ENCODE results near the gene CD70. TPM values are rescaled to one million over a fixed set of nuclear protein-coding genes. Genes with fewer than 3 reads are reported as not detected.
"Not testable (repeated sequence)": the region's sequence is repeated elsewhere in the genome, so short reads cannot be mapped to it uniquely, and the experiment has no call there.

Gene CD70
- total RNA-seq, 6 experiments from 2014 or later: not detected

- H3K4me1 ChIP-seq: no peaks in the 10 kb centered on the region
- H3K27ac ChIP-seq: no peak overlapping the region
- peaks cover 0 to 19% of the 10 kb centered on the region in 2 donors for H3K27me3 ChIP-seq
- no peaks in the 10 kb centered on the region for H3K36me3 ChIP-seq
- no peak overlapping the region for H3K4me3 ChIP-seq
- ATAC-seq (no peak), DNase-seq (no peak)
- no peaks in the 10 kb centered on the region for H3K9me3 ChIP-seq
- no peak for TF ChIP-seq POLR2A (IDR thresholded peaks at IDR 0.05)
- TF ChIP-seq, protein P1, sequence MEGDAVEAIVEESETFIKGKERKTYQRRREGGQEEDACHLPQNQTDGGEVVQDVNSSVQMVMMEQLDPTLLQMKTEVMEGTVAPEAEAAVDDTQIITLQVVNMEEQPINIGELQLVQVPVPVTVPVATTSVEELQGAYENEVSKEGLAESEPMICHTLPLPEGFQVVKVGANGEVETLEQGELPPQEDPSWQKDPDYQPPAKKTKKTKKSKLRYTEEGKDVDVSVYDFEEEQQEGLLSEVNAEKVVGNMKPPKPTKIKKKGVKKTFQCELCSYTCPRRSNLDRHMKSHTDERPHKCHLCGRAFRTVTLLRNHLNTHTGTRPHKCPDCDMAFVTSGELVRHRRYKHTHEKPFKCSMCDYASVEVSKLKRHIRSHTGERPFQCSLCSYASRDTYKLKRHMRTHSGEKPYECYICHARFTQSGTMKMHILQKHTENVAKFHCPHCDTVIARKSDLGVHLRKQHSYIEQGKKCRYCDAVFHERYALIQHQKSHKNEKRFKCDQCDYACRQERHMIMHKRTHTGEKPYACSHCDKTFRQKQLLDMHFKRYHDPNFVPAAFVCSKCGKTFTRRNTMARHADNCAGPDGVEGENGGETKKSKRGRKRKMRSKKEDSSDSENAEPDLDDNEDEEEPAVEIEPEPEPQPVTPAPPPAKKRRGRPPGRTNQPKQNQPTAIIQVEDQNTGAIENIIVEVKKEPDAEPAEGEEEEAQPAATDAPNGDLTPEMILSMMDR (IDR thresholded peaks at IDR 0.05): no peak
- 52% methylated on average over 11 of the region's 14 CpGs for WGBS (ENCODE audit: insufficient coverage, low coverage, low lambda C conversion rate, missing lambda C conversion rate)
- intact Hi-C loops (cut with DNase I): no loop called here
Observed at GRCh38 chr19:6586056-6586455, 4.9 kb downstream of the CD70 start.

DNA sequence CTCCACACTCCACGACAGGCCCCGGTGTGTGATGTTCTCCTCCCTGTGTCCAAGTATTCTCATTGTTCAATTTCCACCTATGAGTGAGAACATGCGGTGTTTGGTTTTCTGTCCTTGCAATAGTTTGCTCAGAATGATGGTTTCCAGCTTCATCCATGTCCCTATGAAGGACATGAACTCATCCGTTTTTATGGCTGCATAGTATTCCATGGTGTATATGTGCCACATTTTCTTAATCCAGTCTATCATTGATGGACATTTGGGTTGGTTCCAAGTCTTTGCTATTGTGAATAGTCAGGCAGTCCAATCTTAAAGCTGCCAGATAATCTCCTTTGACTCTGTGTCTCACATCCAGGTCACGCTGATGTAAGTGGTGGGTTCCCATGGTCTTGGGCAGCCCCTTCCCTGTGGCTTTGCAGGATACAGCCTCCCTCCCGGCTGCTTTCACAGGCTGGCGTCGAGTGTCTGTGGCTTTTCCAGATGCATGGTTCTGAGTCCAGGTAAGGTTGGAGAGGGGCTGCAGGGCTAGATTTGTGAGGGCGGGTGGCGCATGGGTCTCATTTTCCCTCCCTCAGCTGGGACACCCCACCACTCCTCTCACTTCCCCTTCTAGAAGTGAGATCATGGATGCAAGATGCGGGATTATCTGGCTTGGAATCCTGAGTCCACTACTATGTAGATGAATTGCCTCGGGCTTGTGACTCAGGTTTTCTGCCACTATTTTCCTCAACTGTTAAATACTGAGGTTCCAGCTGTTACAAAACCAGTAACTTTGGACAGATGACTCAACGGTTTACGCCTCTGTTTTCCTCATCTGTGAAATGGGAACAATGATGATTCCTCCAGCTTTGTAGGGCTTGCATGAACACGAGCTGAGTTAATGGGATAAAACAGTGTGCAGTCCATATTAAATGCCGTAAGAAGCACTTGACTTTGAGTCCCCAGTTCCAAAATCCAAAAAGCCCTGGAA is 8.2 kb downstream of the CD70 start:
- H3K27ac ChIP-seq; ATAC-seq; H3K4me1 ChIP-seq; H3K9me3 ChIP-seq; H3K4me3 ChIP-seq; intact Hi-C loops (cut with DNase I); DNase-seq; H3K36me3 ChIP-seq: not testable (repeated sequence)
- H3K27me3 ChIP-seq: peaks cover 0 to 12% of the 10 kb centered on the region in 2 donors
- WGBS (ENCODE audit: insufficient coverage, low coverage, low lambda C conversion rate, missing lambda C conversion rate): 76% methylated on average over 7 of the region's 16 CpGs

- no peaks in the 10 kb centered on the region for H3K4me1 ChIP-seq
- TF ChIP-seq, protein P1 (IDR thresholded peaks at IDR 0.05): no peak
- no peak for TF ChIP-seq POLR2A (IDR thresholded peaks at IDR 0.05)
- no peak overlapping the region for H3K4me3 ChIP-seq
- H3K36me3 ChIP-seq: no peaks in the 10 kb centered on the region
- WGBS (ENCODE audit: insufficient coverage, low coverage, low lambda C conversion rate, missing lambda C conversion rate): 72% methylated on average over 8 of the region's 8 CpGs
- no peaks in the 10 kb centered on the region for H3K9me3 ChIP-seq
- no peak overlapping the region for H3K27ac ChIP-seq
- intact Hi-C loops (cut with DNase I): no loop called here
- no peak for DNase-seq
- no peak for ATAC-seq
- H3K27me3 ChIP-seq: peaks cover 0 to 3% of the 10 kb centered on the region in 2 donors
Observed at GRCh38 chr19:6580313-6580712, 10.6 kb downstream of the CD70 start.

GRCh38 chr19:6579450-6580178 is 11.3 kb downstream of the CD70 start:
- Histone ChIP-seq H3K9me3 (no peaks in the 10 kb centered on the region), H3K27ac (no peak overlapping the region), H3K4me3 (no peak overlapping the region), H3K4me1 (no peaks in the 10 kb centered on the region), H3K27me3 (peaks cover 0 to under 1% of the 10 kb centered on the region in 2 donors), H3K36me3 (no peaks in the 10 kb centered on the region)
- 46% methylated on average over 6 of the region's 7 CpGs for WGBS (ENCODE audit: insufficient coverage, low coverage, low lambda C conversion rate, missing lambda C conversion rate)
- no peak for TF ChIP-seq POLR2A (IDR thresholded peaks at IDR 0.05)
- TF ChIP-seq, protein P1 (IDR thresholded peaks at IDR 0.05): no peak
- intact Hi-C loops (cut with DNase I): no loop called here
- ATAC-seq (no peak), DNase-seq (no peak)
